Thyroid gland (tissue), 4 donors: ENCODE data around the gene APOH.

Source experiments
- CTCF ChIP-seq, 6 experiments: fragments of 200-600 bp in 3 of 6; fragments of 450-650 bp in 3 of 6; sonication (generic) in 3 of 6; IDR thresholded peaks; one replicate each; pipeline ENCODE4 v1.5.1; 2016 to 2019; ENCODE audit warnings: antibody characterized with exemption in 6 of 6, mild to moderate bottlenecking in 2 of 6, inconsistent platforms in 1 of 6, moderate library complexity in 1 of 6
- POLR2A ChIP-seq, 2 donors: fragments of 450-650 bp; IDR thresholded peaks; one replicate each; pipeline ENCODE4 v1.6.1; 2017; ENCODE audit warnings: antibody characterized with exemption in 2 of 2, mild to moderate bottlenecking in 2 of 2, moderate library complexity in 1 of 2

DNA sequence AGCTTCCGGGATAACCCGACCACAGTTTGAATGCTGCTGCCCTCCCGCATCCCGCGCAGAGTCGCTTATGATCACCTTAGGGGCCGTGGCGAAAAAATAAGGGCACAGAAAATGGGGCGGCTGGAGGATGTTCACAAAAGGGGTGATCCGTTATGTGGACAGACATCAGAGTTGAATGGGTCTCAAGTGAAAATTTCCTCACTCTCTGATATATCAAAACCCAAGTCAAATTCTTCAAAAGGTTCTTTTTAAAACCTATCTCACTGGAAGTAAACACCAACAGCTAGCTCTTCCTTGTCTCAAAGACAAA is 36.9 kb downstream of the APOH start:
- TF ChIP-seq POLR2A (IDR thresholded peaks at IDR 0.05) (no peak), CTCF (IDR thresholded peaks at IDR 0.05) (no peak)
